Measurements from ENCODE around the gene CCDC57. TPM values are rescaled to one million over a fixed set of nuclear protein-coding genes. Genes with fewer than 3 reads are reported as not detected.

Gene CCDC57
- total and polyA plus RNA-seq, 2 of the 4 experiments (the other 2 are of a cell fraction) = 7.3 to 31.3 TPM

- no peak overlapping the region for H2BK15ac ChIP-seq (ENCODE audit: low read depth, low read length)
- H2AK5ac ChIP-seq (ENCODE audit: low read depth, low read length) = no peak overlapping the region
- ATAC-seq (ENCODE audit: low read depth) (no peak), DNase-seq (no peak)
- CTCF ChIA-PET = interaction anchor here (0.6 kb wide), 1 partner anchor 177 kb away, joined by 3 read pairs; no protein-coding TSS in a partner anchor
- H3K36me3 ChIP-seq (ENCODE audit: control insufficient read depth, insufficient read depth, low read length) = peaks cover 8% of the 10 kb centered on the region
- H4K91ac ChIP-seq (ENCODE audit: insufficient read depth, low read depth, low read length) = no peak overlapping the region
- BruUV-seq (replicated peaks) = no TSS peak
- in situ Hi-C loops (cut with MboI; ENCODE audit: low sequenced_read_pairs) = no loop called here
- H3K27me3 ChIP-seq (ENCODE audit: control insufficient read depth, insufficient read depth, low read length) = no peaks in the 10 kb centered on the region
- H4K8ac ChIP-seq (ENCODE audit: low read depth in 2 of 2, low read length in 2 of 2) = no peak overlapping the region
- H2BK5ac ChIP-seq (ENCODE audit: low read depth, low read length, poor library complexity, severe bottlenecking) = no peak overlapping the region
- H3K56ac ChIP-seq (ENCODE audit: extremely low read depth, insufficient read depth, low read length) = no peak overlapping the region
- H3K4me1 ChIP-seq (ENCODE audit: control insufficient read depth, insufficient read depth, low read length) = no peaks in the 10 kb centered on the region
- no peak overlapping the region for H2BK20ac ChIP-seq (ENCODE audit: low read depth, low read length)
- H3K4me3 ChIP-seq (ENCODE audit: insufficient read depth, low read depth, low read length) = no peak overlapping the region
- no peak overlapping the region for H3K27ac ChIP-seq (ENCODE audit: insufficient read depth, low read length)
- no peak overlapping the region for H3K4me2 ChIP-seq (ENCODE audit: low read depth, low read length)
- H2AK9ac ChIP-seq (replicated peaks; ENCODE audit: low read depth, low read length, poor library complexity) = no peak overlapping the region
- H3K23ac ChIP-seq (ENCODE audit: low read depth, low read length) = no peak overlapping the region
- H3K9ac ChIP-seq (ENCODE audit: low read depth, low read length) = no peak overlapping the region
- no peak overlapping the region for H2AFZ ChIP-seq (replicated peaks; ENCODE audit: low read length, poor library complexity)
- H3K18ac ChIP-seq (ENCODE audit: low read depth, low read length) = no peak overlapping the region
- H3K9me1 ChIP-seq (ENCODE audit: insufficient read depth, low read length) = no peaks in the 10 kb centered on the region
- no peaks in the 10 kb centered on the region; the same call in 1 of the 2 replicates for H4K20me1 ChIP-seq (ENCODE audit: insufficient read depth, low read length)
- H3K14ac ChIP-seq (replicated peaks; ENCODE audit: low read depth, low read length) = no peak overlapping the region
- intact Hi-C loops (cut with micrococcal nuclease) = loop anchor here (10.0 kb wide), 1 partner anchor 188 kb away; the partner anchor contains the start of gene NOTUM
- H3K4ac ChIP-seq (ENCODE audit: low read depth, low read length) = no peak overlapping the region
- H4K5ac ChIP-seq (ENCODE audit: low read depth, low read length) = no peak overlapping the region
- H3K9me3 ChIP-seq (ENCODE audit: control insufficient read depth, insufficient read depth, low read length) = no peaks in the 10 kb centered on the region
- dilution Hi-C loops (cut with HindIII; ENCODE audit: low sequenced_read_pairs, unreplicated experiment) = no loop called here
- POLR2A ChIA-PET (ENCODE audit: unreplicated experiment) = no interaction called here
- H3K79me1 ChIP-seq (ENCODE audit: low read depth in 1 of 2, low read length in 2 of 2) = no peaks in the 10 kb centered on the region
- H2BK120ac ChIP-seq (ENCODE audit: low read depth, low read length) = no peak overlapping the region
- 88% methylated on average over 10 of the region's 22 CpGs; no CpG with 5 or more reads in 1 of the 2 experiments for WGBS, 2 experiments (ENCODE audit: extremely low coverage in 2 of 2, insufficient read length in 1 of 2)
- TF ChIP-seq MAZ (IDR thresholded peaks at IDR 0.05; ENCODE audit: borderline replicate concordance, low read depth, low read length) = no peak
- no peak for TF ChIP-seq SMC3 (IDR thresholded peaks at IDR 0.05; ENCODE audit: low read depth, low read length)
- no peak for TF ChIP-seq CTCF (conservative IDR thresholded peaks at IDR 0.05; ENCODE audit: low read depth, low read length)
- no peak for TF ChIP-seq MXI1 (IDR thresholded peaks at IDR 0.05; ENCODE audit: borderline replicate concordance, low read depth, low read length)
- TF ChIP-seq NFE2L2 (IDR thresholded peaks at IDR 0.05; ENCODE audit: low read depth, low read length) = no peak
- TF ChIP-seq CHD1 (IDR thresholded peaks at IDR 0.05; ENCODE audit: low read depth, low read length) = no peak
- TF ChIP-seq ELK1 (IDR thresholded peaks at IDR 0.05; ENCODE audit: borderline replicate concordance, low read depth, low read length) = no peak
- no peak for TF ChIP-seq RFX5 (IDR thresholded peaks at IDR 0.05; ENCODE audit: low read depth, low read length)
- TF ChIP-seq CEBPB (IDR thresholded peaks at IDR 0.05; ENCODE audit: low read depth, low read length) = no peak
- TF ChIP-seq RAD21 (IDR thresholded peaks at IDR 0.05; ENCODE audit: low read length) = no peak
- no peak for TF ChIP-seq FOS (IDR thresholded peaks at IDR 0.05; ENCODE audit: low read depth, low read length)
- TF ChIP-seq MAFK (IDR thresholded peaks at IDR 0.05; ENCODE audit: low read depth, low read length) = no peak
- no peak for TF ChIP-seq USF2 (IDR thresholded peaks at IDR 0.05; ENCODE audit: low read depth, low read length)
- TF ChIP-seq BHLHE40 (IDR thresholded peaks at IDR 0.05; ENCODE audit: low read depth, low read length) = no peak
- TF ChIP-seq POLR2A (IDR thresholded peaks at IDR 0.05; ENCODE audit: low read depth, low read length) = no peak
These were observed 59.9 kb downstream of the CCDC57 start for GRCh38 chr17:82152556-82153294.

Data from IMR-90 (cell line).